Measurements from ENCODE around the gene CORO6. TPM values are rescaled to one million over a fixed set of nuclear protein-coding genes. Genes with fewer than 3 reads are reported as not detected.
A peak's percentile ranks its signal among the peaks of the same experiment; 100 is the strongest.

CORO6 gene
- total and polyA plus RNA-seq, 8 donors = 1.1 to 53.1 (median 14.2) TPM

DNA sequence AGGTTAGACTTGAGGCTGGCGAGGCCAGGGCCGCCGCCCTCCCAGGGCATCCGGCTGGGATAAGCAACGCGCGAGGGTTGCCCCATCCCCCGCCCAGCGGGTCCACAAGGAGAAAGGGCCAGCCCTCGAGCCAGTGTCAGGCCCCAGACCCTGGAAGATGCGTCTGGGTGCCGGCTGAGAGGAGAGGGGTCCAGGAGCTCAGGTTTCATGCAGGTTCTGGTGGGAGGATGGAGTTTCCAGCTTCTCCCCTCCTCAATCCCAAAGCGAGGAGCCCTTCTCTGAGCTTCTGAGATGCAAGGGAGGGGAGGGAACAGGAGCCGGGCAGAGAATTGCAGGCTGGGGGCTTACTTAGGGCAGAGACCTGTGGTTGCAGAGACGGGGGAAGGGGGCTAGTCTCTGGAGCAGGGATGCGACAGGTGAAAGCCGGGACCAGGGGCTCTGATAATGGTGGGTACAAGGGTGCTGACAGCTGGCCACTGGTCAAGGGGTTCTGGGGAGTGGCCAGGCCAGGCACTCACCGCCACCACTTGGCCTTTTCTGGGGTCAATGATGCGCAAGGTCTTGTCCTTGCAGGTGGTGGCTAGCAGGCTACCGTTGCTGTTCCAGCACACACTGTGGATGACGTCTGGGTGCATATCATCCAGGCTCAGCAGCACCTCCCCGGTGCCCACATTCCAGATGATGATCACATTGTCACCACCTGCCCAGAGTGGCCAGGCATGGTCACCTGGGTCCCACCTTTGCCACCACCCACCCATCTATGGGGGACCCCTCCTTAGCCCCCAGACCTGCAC, 4.2 kb downstream of the CORO6 start:
- no peak for DNase-seq
- H3K27ac ChIP-seq = peak overlapping the region in 4 of 5 donors; percentile 45 to 56 (median 52)
- H3K9me3 ChIP-seq = no peaks in the 10 kb centered on the region
- peak overlapping the region; percentile 36 to 58 (median 41) for H3K4me3 ChIP-seq
- intact Hi-C loops (cut with DNase I; ENCODE audit: low total_unique reads) = no loop called here
- WGBS, 5 donors = 36 to 59% (median 43%) methylated on average over 12 to 22 of the region's 22 CpGs
- TF ChIP-seq POLR2A (IDR thresholded peaks at IDR 0.05) (no peak), POLR2AphosphoS5 (IDR thresholded peaks at IDR 0.05) (no peak), EP300 (IDR thresholded peaks at IDR 0.05) (no peak)
- TF ChIP-seq, protein P1, sequence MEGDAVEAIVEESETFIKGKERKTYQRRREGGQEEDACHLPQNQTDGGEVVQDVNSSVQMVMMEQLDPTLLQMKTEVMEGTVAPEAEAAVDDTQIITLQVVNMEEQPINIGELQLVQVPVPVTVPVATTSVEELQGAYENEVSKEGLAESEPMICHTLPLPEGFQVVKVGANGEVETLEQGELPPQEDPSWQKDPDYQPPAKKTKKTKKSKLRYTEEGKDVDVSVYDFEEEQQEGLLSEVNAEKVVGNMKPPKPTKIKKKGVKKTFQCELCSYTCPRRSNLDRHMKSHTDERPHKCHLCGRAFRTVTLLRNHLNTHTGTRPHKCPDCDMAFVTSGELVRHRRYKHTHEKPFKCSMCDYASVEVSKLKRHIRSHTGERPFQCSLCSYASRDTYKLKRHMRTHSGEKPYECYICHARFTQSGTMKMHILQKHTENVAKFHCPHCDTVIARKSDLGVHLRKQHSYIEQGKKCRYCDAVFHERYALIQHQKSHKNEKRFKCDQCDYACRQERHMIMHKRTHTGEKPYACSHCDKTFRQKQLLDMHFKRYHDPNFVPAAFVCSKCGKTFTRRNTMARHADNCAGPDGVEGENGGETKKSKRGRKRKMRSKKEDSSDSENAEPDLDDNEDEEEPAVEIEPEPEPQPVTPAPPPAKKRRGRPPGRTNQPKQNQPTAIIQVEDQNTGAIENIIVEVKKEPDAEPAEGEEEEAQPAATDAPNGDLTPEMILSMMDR (IDR thresholded peaks at IDR 0.05) = no peak
- peaks cover 62 to 80% (median 72%) of the 10 kb centered on the region in 4 donors for H3K4me1 ChIP-seq
- H3K27me3 ChIP-seq = peaks cover 0 to 58% (median 26%) of the 10 kb centered on the region in 3 donors
- no peaks in the 10 kb centered on the region for H3K36me3 ChIP-seq

DNA sequence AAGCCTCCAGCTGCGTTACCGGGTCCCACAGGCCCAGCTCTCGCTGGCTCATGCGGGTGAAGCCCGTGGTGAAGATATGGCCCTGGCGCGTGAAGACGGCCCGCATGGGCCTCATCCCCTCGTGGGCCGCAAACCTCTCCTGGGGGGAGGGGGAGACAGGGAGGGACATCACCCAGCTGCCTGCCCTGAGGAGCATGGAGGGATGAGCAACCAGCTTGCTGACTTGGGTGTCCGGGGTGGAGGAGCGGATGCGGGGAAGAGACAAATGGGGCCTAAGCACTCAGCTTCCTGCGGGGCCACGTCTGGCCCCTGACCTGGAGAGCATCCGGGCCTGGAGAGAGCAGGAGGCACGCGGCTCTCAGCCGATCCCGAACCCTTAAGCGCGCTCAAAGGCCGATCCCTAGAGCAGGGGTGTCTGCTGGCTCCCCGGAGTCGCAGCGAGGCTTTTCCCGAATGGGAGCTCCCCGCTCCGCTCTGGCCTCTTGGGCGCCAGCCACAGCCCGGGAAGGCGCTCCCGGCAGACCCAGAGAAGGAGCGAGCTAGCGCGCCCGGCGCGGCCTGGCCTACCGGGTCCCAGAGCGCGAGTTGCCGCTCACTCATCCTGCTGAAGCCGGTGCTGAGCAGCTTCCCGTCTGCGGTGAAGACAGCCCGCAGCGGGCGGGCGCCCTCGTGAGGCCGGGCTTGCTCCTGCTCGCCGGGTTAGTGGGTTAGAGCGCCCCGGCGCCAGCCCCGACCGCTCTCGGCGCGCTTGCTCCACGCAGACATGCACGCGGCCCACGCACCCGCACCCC, 5.0 kb downstream of the CORO6 start:
- Histone ChIP-seq H3K4me1 (peaks cover 62 to 80% (median 72%) of the 10 kb centered on the region in 4 donors), H3K27me3 (peaks cover 0 to 65% (median 26%) of the 10 kb centered on the region in 3 donors), H3K27ac (peak overlapping the region in 4 of 5 donors; percentile 45 to 56 (median 52)), H3K9me3 (no peaks in the 10 kb centered on the region), H3K4me3 (peak overlapping the region; percentile 36 to 58 (median 41)), H3K36me3 (no peaks in the 10 kb centered on the region)
- peak in 1 of 3 donors; percentile 46 for TF ChIP-seq POLR2AphosphoS5 (IDR thresholded peaks at IDR 0.05)
- TF ChIP-seq, protein P1 (IDR thresholded peaks at IDR 0.05) = peak in 5 of 7 experiments; percentile 17 to 65 (median 62)
- no peak for TF ChIP-seq EP300 (IDR thresholded peaks at IDR 0.05)
- intact Hi-C loops (cut with DNase I; ENCODE audit: low total_unique reads) = no loop called here
- DNase-seq = peak; percentile 87 to 89
- WGBS, 5 donors = 3 to 5% (median 4%) methylated on average over 27 to 68 of the region's 68 CpGs; no CpG with 5 or more reads in 1 of the 5 donors

GRCh38 chr17:29617125-29617480, 5.6 kb downstream of the CORO6 start:
- Histone ChIP-seq H3K4me1 (peaks cover 58 to 76% (median 66%) of the 10 kb centered on the region in 4 donors), H3K4me3 (peak overlapping the region; percentile 36 to 58 (median 41))

More at GRCh38 chr17:29617125-29617480, 5.6 kb downstream of the CORO6 start:
- no peaks in the 10 kb centered on the region for H3K9me3 ChIP-seq
- intact Hi-C loops (cut with DNase I; ENCODE audit: low total_unique reads) = no loop called here
- TF ChIP-seq POLR2AphosphoS5 (IDR thresholded peaks at IDR 0.05) (peak in 2 of 3 donors; percentile 5 to 54), EP300 (IDR thresholded peaks at IDR 0.05) (no peak), POLR2A (IDR thresholded peaks at IDR 0.05) (no peak)
- TF ChIP-seq, protein P1 (IDR thresholded peaks at IDR 0.05) = peak in 5 of 7 experiments; percentile 22 to 63 (median 57)
- WGBS, 5 donors = 0 to 2% (median 1%) methylated on average over 2 to 16 of the region's 16 CpGs
- H3K27me3 ChIP-seq = peaks cover 0 to 66% (median 22%) of the 10 kb centered on the region in 3 donors
- DNase-seq = peak; percentile 83 to 91
- peak overlapping the region in 2 of 5 donors; percentile 45 to 56 for H3K27ac ChIP-seq
- no peaks in the 10 kb centered on the region for H3K36me3 ChIP-seq
